ENCODE data around the gene OSBPL7. TPM values are rescaled to one million over a fixed set of nuclear protein-coding genes. Genes with fewer than 3 reads are reported as not detected.

The OSBPL7 gene
- total and polyA plus RNA-seq, 4 donors, result 7.6 to 25.3 (median 11.0) TPM

GRCh38 chr17:47803201-47803600 lies 18.4 kb downstream of the OSBPL7 start:
- Histone ChIP-seq H3K27ac (ENCODE audit: low read depth in 1 of 2, low read length in 1 of 2) (no peak overlapping the region), H3K27me3 (ENCODE audit: control insufficient read depth in 3 of 3, insufficient read depth in 3 of 3, low read length in 2 of 3) (no peaks in the 10 kb centered on the region), H3K9me3 (ENCODE audit: control insufficient read depth in 4 of 4, insufficient read depth in 3 of 4, low read length in 3 of 4) (no peaks in the 10 kb centered on the region), H3K4me1 (ENCODE audit: control insufficient read depth in 5 of 5, insufficient read depth in 5 of 5, low read length in 5 of 5) (no peaks in the 10 kb centered on the region), H3K9ac (ENCODE audit: insufficient read depth in 1 of 2, low read length in 2 of 2) (peak overlapping the region in 1 of 2 donors; percentile 5), H3K4me3 (no peak overlapping the region), H3K36me3 (ENCODE audit: control insufficient read depth in 4 of 4, insufficient read depth in 4 of 4, low read length in 4 of 4) (peaks cover 0 to 15% (median 5%) of the 10 kb centered on the region in 4 donors)
- 48 to 67% methylated on average over 5 of the region's 5 CpGs for WGBS, 2 donors
- no peak for ATAC-seq (ENCODE audit: insufficient read depth, low FRiP score)
- no peak for DNase-seq
- no peak for TF ChIP-seq CTCF (IDR thresholded peaks at IDR 0.05; ENCODE audit: control extremely low read depth, extremely low read depth)

- peaks cover 0 to 8% (median 3%) of the 10 kb centered on the region in 4 donors for H3K36me3 ChIP-seq (ENCODE audit: control insufficient read depth in 4 of 4, insufficient read depth in 4 of 4, low read length in 4 of 4)
- peak in 1 of 3 donors; percentile 12 for DNase-seq
- peak; percentile 26 for TF ChIP-seq CTCF (IDR thresholded peaks at IDR 0.05; ENCODE audit: control extremely low read depth, extremely low read depth)
- H3K4me1 ChIP-seq (ENCODE audit: control insufficient read depth in 5 of 5, insufficient read depth in 5 of 5, low read length in 5 of 5), result no peaks in the 10 kb centered on the region
- H3K4me3 ChIP-seq, result no peak overlapping the region
- H3K27me3 ChIP-seq (ENCODE audit: control insufficient read depth in 3 of 3, insufficient read depth in 3 of 3, low read length in 2 of 3), result no peaks in the 10 kb centered on the region
- no peak overlapping the region for H3K27ac ChIP-seq (ENCODE audit: low read depth in 1 of 2, low read length in 1 of 2)
- no peak overlapping the region for H3K9ac ChIP-seq (ENCODE audit: insufficient read depth in 1 of 2, low read length in 2 of 2)
- no peak for ATAC-seq (ENCODE audit: insufficient read depth, low FRiP score)
- H3K9me3 ChIP-seq (ENCODE audit: control insufficient read depth in 4 of 4, insufficient read depth in 3 of 4, low read length in 3 of 4), result no peaks in the 10 kb centered on the region
- WGBS, 2 donors, result 35 to 38% methylated on average over 9 of the region's 9 CpGs
Measured at GRCh38 chr17:47802341-47803022, 19.1 kb downstream of the OSBPL7 start.

- no peak overlapping the region for H3K27ac ChIP-seq (ENCODE audit: low read depth in 1 of 2, low read length in 1 of 2)
- DNase-seq, result no peak
- H3K4me3 ChIP-seq, result no peak overlapping the region
Measured at GRCh38 chr17:47801906-47802305, 19.7 kb downstream of the OSBPL7 start.

More at GRCh38 chr17:47801906-47802305, 19.7 kb downstream of the OSBPL7 start:
- Histone ChIP-seq H3K9me3 (ENCODE audit: control insufficient read depth in 4 of 4, insufficient read depth in 3 of 4, low read length in 3 of 4) (no peaks in the 10 kb centered on the region), H3K9ac (ENCODE audit: insufficient read depth in 1 of 2, low read length in 2 of 2) (no peak overlapping the region), H3K36me3 (ENCODE audit: control insufficient read depth in 4 of 4, insufficient read depth in 4 of 4, low read length in 4 of 4) (peaks cover 0 to 2% (median under 1%) of the 10 kb centered on the region in 4 donors), H3K27me3 (ENCODE audit: control insufficient read depth in 3 of 3, insufficient read depth in 3 of 3, low read length in 2 of 3) (no peaks in the 10 kb centered on the region), H3K4me1 (ENCODE audit: control insufficient read depth in 5 of 5, insufficient read depth in 5 of 5, low read length in 5 of 5) (no peaks in the 10 kb centered on the region)
- TF ChIP-seq CTCF (IDR thresholded peaks at IDR 0.05; ENCODE audit: control extremely low read depth, extremely low read depth), result no peak
- 45 to 64% methylated on average over 6 of the region's 6 CpGs for WGBS, 2 donors
- no peak for ATAC-seq (ENCODE audit: insufficient read depth, low FRiP score)
